ENCODE measurements around the gene PGM2L1.

Gene PGM2L1

GRCh38 chr11:74282421-74282820, 115.8 kb downstream of the PGM2L1 start:
- TF ChIP-seq CTCF (IDR thresholded peaks at IDR 0.05; ENCODE audit: insufficient read depth, missing control alignments), result no peak
- DNase-seq (ENCODE audit: insufficient read length, low spot score) (no peak), FAIRE-seq (no peak)

GRCh38 chr11:74280494-74280893, 117.7 kb downstream of the PGM2L1 start:
- TF ChIP-seq CTCF (IDR thresholded peaks at IDR 0.05; ENCODE audit: insufficient read depth, missing control alignments), result no peak
- FAIRE-seq, result no peak
- DNase-seq (ENCODE audit: insufficient read length, low spot score), result no peak

Measured in D721Med (cell line).